Smooth muscle cell (in vitro differentiated cells): ENCODE measurements around the gene SESN1. TPM values are rescaled to one million over a fixed set of nuclear protein-coding genes. Genes with fewer than 3 reads are reported as not detected.
A peak's percentile ranks its signal among the peaks of the same experiment; 100 is the strongest.

Source experiments
- DNase-seq: peaks from one replicate; lab custom pipeline; 2025; ENCODE audit not compliant: unreplicated experiment; lab: John Stamatoyannopoulos, UW
- H2AFZ ChIP-seq: fragments of 200-600 bp; sonication (generic); 2 replicates; pipeline ENCODE4 v1.6.0; 2016; ENCODE audit warnings: antibody characterized with exemption, low read depth, mild to moderate bottlenecking
- H3F3A ChIP-seq: fragments of 200-600 bp; sonication (generic); 2 replicates; pipeline ENCODE4 v1.6.0; 2017; ENCODE audit warnings: antibody characterized with exemption, low read depth
- H3K27ac ChIP-seq: fragments of 200-600 bp; sonication (generic); 2 replicates; pipeline ENCODE4 v1.5.1; 2016; ENCODE audit warnings: low read depth, mild to moderate bottlenecking
- H3K27me3 ChIP-seq: fragments of 200-600 bp; sonication (generic); 2 replicates; pipeline ENCODE4 v1.6.1; 2016; ENCODE audit warnings: low read depth, mild to moderate bottlenecking
- H3K36me3 ChIP-seq: fragments of 200-600 bp; sonication (generic); 2 replicates; pipeline ENCODE4 v1.5.1; 2016; ENCODE audit warnings: low read depth
- H3K4me1 ChIP-seq: fragments of 200-600 bp; sonication (generic); 2 replicates; pipeline ENCODE4 v1.5.1; 2016; ENCODE audit warnings: low read depth
- H3K4me2 ChIP-seq: fragments of 200-600 bp; sonication (generic); 2 replicates; pipeline ENCODE4 v1.6.0; 2016; ENCODE audit warnings: mild to moderate bottlenecking
- H3K4me3 ChIP-seq: fragments of 200-600 bp; sonication (generic); 2 replicates; pipeline ENCODE4 v1.5.1; 2016; ENCODE audit warnings: mild to moderate bottlenecking
- H3K79me2 ChIP-seq: fragments of 200-600 bp; sonication (generic); 2 replicates; pipeline ENCODE4 v1.6.0; 2016; ENCODE audit warnings: low read depth, mild to moderate bottlenecking
- H3K9ac ChIP-seq: fragments of 200-600 bp; sonication (generic); 2 replicates; pipeline ENCODE4 v1.6.0; 2016; ENCODE audit warnings: low read depth
- H3K9me3 ChIP-seq: fragments of 200-600 bp; sonication (generic); replicated peaks from 2 replicates; pipeline ENCODE4 v1.5.1; 2016; ENCODE audit warnings: low read depth
- H4K20me1 ChIP-seq: fragments of 200-600 bp; sonication (generic); 2 replicates; pipeline ENCODE4 v1.6.0; 2016; ENCODE audit warnings: low read depth
- WGBS: methylation state at CpG from one replicate; pipeline ENCODE4 v1.1.7; 2016; ENCODE audit warnings: low lambda C conversion rate; 5-methylcytosine and 5-hydroxymethylcytosine counted together
- polyA plus RNA-seq: library from polyadenylated mRNA; unstranded; fragments of >200 nt; fragmentation: Nextera tagmentation; extraction: Ambion mirVana; gene quantifications from 2 replicates; pipeline ENCODE4 v1.2.1, GENCODE V29; 2016
- total RNA-seq: library from RNA; depleted of rRNA; stranded (reverse); fragments of >200 nt; gene quantifications from 2 replicates; pipeline ENCODE4 v1.2.3, GENCODE V29; 2014
- TF ChIP-seq, protein P1 (sequence below): fragments of 200-600 bp; sonication (generic); IDR thresholded peaks from 2 replicates; pipeline ENCODE4 v1.5.1; 2017; ENCODE audit warnings: borderline replicate concordance, mild to moderate bottlenecking, antibody characterized with exemption; ENCODE audit not compliant: insufficient read depth, poor library complexity, severe bottlenecking

SESN1 gene
- total and polyA plus RNA-seq, 2 experiments from 2014 or later, result 24.1 to 38.7 TPM

- Histone ChIP-seq H3K4me3 (no peak overlapping the region), H3K4me2 (no peak overlapping the region), H3K79me2 (peaks cover 29% of the 10 kb centered on the region), H3K36me3 (no peaks in the 10 kb centered on the region), H2AFZ (no peak overlapping the region), H3K9me3 (no peaks in the 10 kb centered on the region), H3F3A (no peaks in the 10 kb centered on the region), H3K9ac (no peak overlapping the region), H3K27me3 (no peaks in the 10 kb centered on the region), H3K4me1 (no peaks in the 10 kb centered on the region), H4K20me1 (peaks cover 4% of the 10 kb centered on the region), H3K27ac (no peak overlapping the region)
- WGBS, result 93% methylated on average over 1 of the region's 1 CpG
- TF ChIP-seq, protein P1, sequence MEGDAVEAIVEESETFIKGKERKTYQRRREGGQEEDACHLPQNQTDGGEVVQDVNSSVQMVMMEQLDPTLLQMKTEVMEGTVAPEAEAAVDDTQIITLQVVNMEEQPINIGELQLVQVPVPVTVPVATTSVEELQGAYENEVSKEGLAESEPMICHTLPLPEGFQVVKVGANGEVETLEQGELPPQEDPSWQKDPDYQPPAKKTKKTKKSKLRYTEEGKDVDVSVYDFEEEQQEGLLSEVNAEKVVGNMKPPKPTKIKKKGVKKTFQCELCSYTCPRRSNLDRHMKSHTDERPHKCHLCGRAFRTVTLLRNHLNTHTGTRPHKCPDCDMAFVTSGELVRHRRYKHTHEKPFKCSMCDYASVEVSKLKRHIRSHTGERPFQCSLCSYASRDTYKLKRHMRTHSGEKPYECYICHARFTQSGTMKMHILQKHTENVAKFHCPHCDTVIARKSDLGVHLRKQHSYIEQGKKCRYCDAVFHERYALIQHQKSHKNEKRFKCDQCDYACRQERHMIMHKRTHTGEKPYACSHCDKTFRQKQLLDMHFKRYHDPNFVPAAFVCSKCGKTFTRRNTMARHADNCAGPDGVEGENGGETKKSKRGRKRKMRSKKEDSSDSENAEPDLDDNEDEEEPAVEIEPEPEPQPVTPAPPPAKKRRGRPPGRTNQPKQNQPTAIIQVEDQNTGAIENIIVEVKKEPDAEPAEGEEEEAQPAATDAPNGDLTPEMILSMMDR, result no peak
- no peak for DNase-seq
Measured at GRCh38 chr6:109083657-109084056, 11.0 kb downstream of the SESN1 start.

DNA sequence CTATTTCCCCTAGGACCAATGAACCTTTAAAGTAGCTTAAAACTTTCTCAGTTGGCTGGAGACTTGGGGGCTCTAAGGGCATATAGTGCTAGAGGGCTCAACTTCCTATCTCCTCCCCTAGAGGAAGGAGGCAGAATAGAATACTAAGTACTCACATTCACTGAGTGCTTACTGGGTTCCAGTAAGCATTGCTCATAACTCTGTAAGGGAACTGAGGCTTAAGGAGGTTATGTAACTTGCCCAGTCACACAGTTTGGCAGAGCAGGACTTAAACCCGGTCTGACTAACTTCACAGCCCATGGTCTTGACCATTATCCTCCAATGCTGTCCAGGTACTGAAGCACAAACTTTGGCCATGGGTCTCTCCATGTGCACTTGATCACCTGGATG is 12.5 kb downstream of the SESN1 start:
- Histone ChIP-seq H3F3A (no peaks in the 10 kb centered on the region), H4K20me1 (peaks cover 4% of the 10 kb centered on the region), H3K9me3 (no peaks in the 10 kb centered on the region), H3K79me2 (peaks cover 23% of the 10 kb centered on the region), H2AFZ (no peak overlapping the region), H3K4me3 (no peak overlapping the region), H3K27me3 (no peaks in the 10 kb centered on the region), H3K9ac (no peak overlapping the region), H3K4me1 (no peaks in the 10 kb centered on the region), H3K27ac (no peak overlapping the region), H3K36me3 (no peaks in the 10 kb centered on the region), H3K4me2 (no peak overlapping the region)
- 61% methylated on average over 1 of the region's 1 CpG for WGBS
- DNase-seq, result no peak
- TF ChIP-seq, protein P1, result peak; percentile 3

- 80% methylated on average over 4 of the region's 4 CpGs for WGBS
- no peak for DNase-seq
- Histone ChIP-seq H3K9ac (no peak overlapping the region), H3K27ac (no peak overlapping the region), H3F3A (no peaks in the 10 kb centered on the region), H3K4me2 (no peak overlapping the region), H3K36me3 (no peaks in the 10 kb centered on the region), H4K20me1 (peaks cover 4% of the 10 kb centered on the region), H3K4me1 (no peaks in the 10 kb centered on the region), H2AFZ (no peak overlapping the region), H3K27me3 (no peaks in the 10 kb centered on the region), H3K9me3 (no peaks in the 10 kb centered on the region), H3K4me3 (no peak overlapping the region), H3K79me2 (peaks cover 17% of the 10 kb centered on the region)
- TF ChIP-seq, protein P1, result no peak
Measured at GRCh38 chr6:109081516-109082187, 13.0 kb downstream of the SESN1 start.

- WGBS, result 92% methylated on average over 1 of the region's 1 CpG
- H3K27me3 ChIP-seq, result no peaks in the 10 kb centered on the region
Measured at GRCh38 chr6:109081026-109081425, 13.6 kb downstream of the SESN1 start.

More at GRCh38 chr6:109081026-109081425, 13.6 kb downstream of the SESN1 start:
- Histone ChIP-seq H3K9me3 (no peaks in the 10 kb centered on the region), H3K27ac (no peak overlapping the region), H3K4me1 (no peaks in the 10 kb centered on the region), H2AFZ (no peak overlapping the region), H3K36me3 (no peaks in the 10 kb centered on the region), H3K9ac (no peak overlapping the region), H3K4me2 (no peak overlapping the region), H4K20me1 (peaks cover 4% of the 10 kb centered on the region), H3K79me2 (peaks cover 15% of the 10 kb centered on the region), H3K4me3 (no peak overlapping the region), H3F3A (no peaks in the 10 kb centered on the region)
- DNase-seq, result no peak
- TF ChIP-seq, protein P1, result no peak
